Esophagus muscularis mucosa (tissue), 4 donors: ENCODE results near the gene ASF1A. TPM values are rescaled to one million over a fixed set of nuclear protein-coding genes. Genes with fewer than 3 reads are reported as not detected.

Experiments
- DNase-seq: peaks from one replicate; pipeline ENCODE4 v3.0.0-alpha.2; 2017; ENCODE audit errors: extremely low spot score
- H3K27ac ChIP-seq, 4 donors: fragments of 200-600 bp; sonication (generic); replicated peaks in 1 of 4; 1 replicate in 3 of 4; 2 replicates in 1 of 4; pipeline ENCODE4 v1.5.1; 2016 to 2019; ENCODE audit warnings: mild to moderate bottlenecking in 1 of 4
- H3K27me3 ChIP-seq, 4 donors: fragments of 200-600 bp; sonication (generic); one replicate each; pipeline versions ENCODE4 v1.5.1 to v1.6.0; 2016 to 2019
- H3K36me3 ChIP-seq, 4 donors: fragments of 200-600 bp; sonication (generic); one replicate each; pipeline ENCODE4 v1.5.1; 2016 to 2019
- H3K4me1 ChIP-seq, 4 donors: fragments of 200-600 bp; sonication (generic); one replicate each; pipeline ENCODE4 v1.5.1; 2016 to 2019
- H3K4me3 ChIP-seq, 4 donors: fragments of 200-600 bp; sonication (generic); 1 replicate in 2 of 4; 2 replicates in 2 of 4; pipeline ENCODE4 v1.5.1; 2016 to 2019; ENCODE audit warnings: mild to moderate bottlenecking in 4 of 4, moderate library complexity in 1 of 4
- H3K9me3 ChIP-seq, 4 donors: fragments of 200-600 bp; sonication (generic); 1 replicate in 3 of 4; 2 replicates in 1 of 4; pipeline ENCODE4 v1.5.1; 2016 to 2019
- EP300 ChIP-seq: sonication (generic); formaldehyde crosslinking; IDR thresholded peaks from one replicate; pipeline ENCODE4 v1.6.1; 2017; ENCODE audit warnings: antibody characterized with exemption
- POLR2A ChIP-seq: fragments of 450-650 bp; IDR thresholded peaks from one replicate; pipeline ENCODE4 v1.6.1; 2017; ENCODE audit warnings: antibody characterized with exemption, moderate library complexity, mild to moderate bottlenecking, low read depth
- POLR2AphosphoS5 ChIP-seq, 2 donors: sonication (generic); formaldehyde crosslinking; IDR thresholded peaks; one replicate each; pipeline ENCODE4 v1.6.1; 2017; ENCODE audit warnings: antibody characterized with exemption in 2 of 2
- WGBS: methylation state at CpG from one replicate; pipeline ENCODE4 v1.1.5; 2018; 5-methylcytosine and 5-hydroxymethylcytosine counted together
- intact Hi-C: fragments of 100-400 bp; cut with DNase I; formaldehyde crosslinking; loops from one replicate; pipeline ENCODE4 v1.15.1; 2023
- total RNA-seq, 4 donors: library from RNA; depleted of rRNA; stranded (reverse); fragments of >200 nt; gene quantifications; one replicate each; pipeline versions ENCODE4 v1.1.0 to v1.2.1, GENCODE V29; 2016
- TF ChIP-seq, protein P1 (sequence below), 3 experiments: fragments of 200-600 bp in 2 of 3; fragments of 450-650 bp in 1 of 3; sonication (generic) in 2 of 3; IDR thresholded peaks; one replicate each; pipeline ENCODE4 v1.5.1; 2017 to 2019; ENCODE audit warnings: antibody characterized with exemption in 3 of 3, mild to moderate bottlenecking in 2 of 3, moderate library complexity in 1 of 3

Gene ASF1A
- total RNA-seq, 4 donors from 2014 or later = 6.6 to 13.7 (median 10.9) TPM

DNA sequence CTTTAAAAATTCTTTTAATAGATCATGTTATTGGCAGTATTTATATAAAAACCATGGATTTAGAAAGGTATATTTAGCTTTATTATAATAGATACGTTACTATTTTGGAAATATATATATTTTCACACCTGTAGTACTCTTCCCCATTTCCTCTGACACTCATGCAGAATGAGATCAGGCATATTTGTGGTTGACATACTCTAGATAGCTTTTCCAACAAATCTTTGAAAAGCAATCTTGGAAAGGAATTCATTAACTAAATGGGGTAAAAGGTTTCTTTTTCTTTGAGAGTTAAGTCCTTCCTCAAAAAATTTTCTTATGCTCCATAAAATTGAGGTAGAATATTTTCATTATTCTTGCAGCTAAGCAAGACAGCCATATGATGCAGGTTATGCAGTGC is 14.5 kb downstream of the ASF1A start:
- Histone ChIP-seq H3K4me1 (no peaks in the 10 kb centered on the region), H3K4me3 (no peak overlapping the region)

DNA sequence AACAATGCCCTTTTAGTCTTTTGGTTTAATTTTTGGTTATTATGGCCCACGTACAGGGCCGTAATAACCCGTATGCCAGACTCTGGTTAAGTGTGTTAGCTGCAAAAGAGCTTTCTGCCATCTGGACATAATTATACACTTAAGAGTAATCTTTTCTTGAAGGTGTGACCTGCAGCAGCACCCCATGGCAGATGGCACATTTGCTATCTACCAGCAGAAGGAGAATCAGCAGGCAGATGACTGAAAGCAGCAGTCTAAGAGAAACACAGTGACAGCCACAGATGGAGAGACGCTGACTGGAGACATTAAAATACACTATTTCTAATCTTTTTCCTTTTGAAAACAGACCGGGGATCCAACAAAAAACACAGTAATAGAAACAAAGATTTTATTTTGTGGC is 18.7 kb downstream of the ASF1A start:
- Histone ChIP-seq H3K4me3 (no peak overlapping the region), H3K27me3 (no peaks in the 10 kb centered on the region), H3K4me1 (no peaks in the 10 kb centered on the region), H3K36me3 (peaks cover 17 to 98% (median 73%) of the 10 kb centered on the region in 4 donors), H3K9me3 (no peaks in the 10 kb centered on the region), H3K27ac (no peak overlapping the region)
- TF ChIP-seq EP300 (no peak), POLR2AphosphoS5 (IDR thresholded peaks at IDR 0.05) (no peak), POLR2A (no peak)
- TF ChIP-seq, protein P1, sequence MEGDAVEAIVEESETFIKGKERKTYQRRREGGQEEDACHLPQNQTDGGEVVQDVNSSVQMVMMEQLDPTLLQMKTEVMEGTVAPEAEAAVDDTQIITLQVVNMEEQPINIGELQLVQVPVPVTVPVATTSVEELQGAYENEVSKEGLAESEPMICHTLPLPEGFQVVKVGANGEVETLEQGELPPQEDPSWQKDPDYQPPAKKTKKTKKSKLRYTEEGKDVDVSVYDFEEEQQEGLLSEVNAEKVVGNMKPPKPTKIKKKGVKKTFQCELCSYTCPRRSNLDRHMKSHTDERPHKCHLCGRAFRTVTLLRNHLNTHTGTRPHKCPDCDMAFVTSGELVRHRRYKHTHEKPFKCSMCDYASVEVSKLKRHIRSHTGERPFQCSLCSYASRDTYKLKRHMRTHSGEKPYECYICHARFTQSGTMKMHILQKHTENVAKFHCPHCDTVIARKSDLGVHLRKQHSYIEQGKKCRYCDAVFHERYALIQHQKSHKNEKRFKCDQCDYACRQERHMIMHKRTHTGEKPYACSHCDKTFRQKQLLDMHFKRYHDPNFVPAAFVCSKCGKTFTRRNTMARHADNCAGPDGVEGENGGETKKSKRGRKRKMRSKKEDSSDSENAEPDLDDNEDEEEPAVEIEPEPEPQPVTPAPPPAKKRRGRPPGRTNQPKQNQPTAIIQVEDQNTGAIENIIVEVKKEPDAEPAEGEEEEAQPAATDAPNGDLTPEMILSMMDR (IDR thresholded peaks at IDR 0.05) = no peak
- intact Hi-C loops = no loop called here
- no peak for DNase-seq
- WGBS = 77% methylated on average over 5 of the region's 5 CpGs

More for the DNA sequence above, 14.5 kb downstream of the ASF1A start:
- intact Hi-C loops = no loop called here
- H3K36me3 ChIP-seq = peaks cover 13 to 95% (median 64%) of the 10 kb centered on the region in 4 donors
- WGBS = 58% methylated on average over 1 of the region's 1 CpG
- TF ChIP-seq, protein P1 (IDR thresholded peaks at IDR 0.05) = no peak
- TF ChIP-seq POLR2A (no peak), POLR2AphosphoS5 (IDR thresholded peaks at IDR 0.05) (no peak), EP300 (no peak)
- H3K27me3 ChIP-seq = no peaks in the 10 kb centered on the region
- no peaks in the 10 kb centered on the region for H3K9me3 ChIP-seq
- H3K27ac ChIP-seq = no peak overlapping the region
- DNase-seq = no peak

DNA sequence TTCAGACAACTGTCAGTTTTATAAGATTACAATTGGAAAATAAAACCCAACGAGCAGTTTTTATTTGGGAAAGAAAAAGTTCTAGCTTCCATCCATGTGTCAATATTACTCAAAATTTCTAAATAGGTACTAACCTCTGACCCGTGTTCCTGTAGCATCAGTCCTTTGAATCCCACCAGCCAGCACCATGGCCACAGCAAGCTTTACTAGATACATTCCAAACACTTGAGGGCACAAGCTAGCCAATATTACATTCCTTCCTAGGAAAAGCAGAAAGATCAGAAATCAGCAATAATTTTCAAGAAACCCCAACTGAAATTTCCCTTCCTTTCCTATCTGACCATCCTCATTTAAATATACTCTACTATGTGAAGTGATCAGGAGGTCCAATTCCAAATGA is 19.2 kb downstream of the ASF1A start:
- TF ChIP-seq, protein P1 (IDR thresholded peaks at IDR 0.05) = no peak
- TF ChIP-seq EP300 (no peak), POLR2A (no peak), POLR2AphosphoS5 (IDR thresholded peaks at IDR 0.05) (no peak)
- Histone ChIP-seq H3K27ac (no peak overlapping the region), H3K36me3 (peaks cover 14 to 96% (median 75%) of the 10 kb centered on the region in 4 donors), H3K4me3 (no peak overlapping the region), H3K4me1 (no peaks in the 10 kb centered on the region), H3K27me3 (no peaks in the 10 kb centered on the region), H3K9me3 (no peaks in the 10 kb centered on the region)
- 82% methylated on average over 2 of the region's 2 CpGs for WGBS
- DNase-seq = no peak
- intact Hi-C loops = no loop called here

DNA sequence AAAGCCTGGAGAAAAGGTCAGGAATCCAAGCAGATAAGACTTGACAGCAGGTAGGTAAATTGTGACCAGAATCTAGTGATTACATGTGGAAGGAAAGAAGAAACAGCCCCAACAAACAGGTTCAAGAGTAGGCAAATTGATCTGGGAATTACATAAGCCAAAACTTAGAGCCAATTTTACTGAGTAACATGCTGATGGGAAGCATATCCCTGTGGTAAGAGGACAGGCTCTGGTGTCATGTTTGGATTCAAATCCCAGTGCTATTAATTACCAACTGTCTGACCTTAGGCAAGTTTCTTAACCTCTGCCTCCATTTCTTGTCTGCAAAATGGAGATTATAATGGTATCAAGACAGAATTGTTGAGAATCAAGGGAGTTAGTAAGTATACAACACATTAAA is 20.6 kb downstream of the ASF1A start:
- H3K9me3 ChIP-seq = no peaks in the 10 kb centered on the region
- no peak overlapping the region for H3K4me3 ChIP-seq
- peaks cover 12 to 92% (median 65%) of the 10 kb centered on the region in 4 donors for H3K36me3 ChIP-seq
- TF ChIP-seq POLR2AphosphoS5 (IDR thresholded peaks at IDR 0.05) (no peak), EP300 (no peak), POLR2A (no peak)
- TF ChIP-seq, protein P1 (IDR thresholded peaks at IDR 0.05) = no peak
- H3K27me3 ChIP-seq = no peaks in the 10 kb centered on the region
- intact Hi-C loops = no loop called here
- H3K4me1 ChIP-seq = no peaks in the 10 kb centered on the region
- H3K27ac ChIP-seq = no peak overlapping the region
- no peak for DNase-seq
